GM18508 (cell line): ENCODE results near the gene POLR3B.
"Not testable (repeated sequence)": the region's sequence is repeated elsewhere in the genome, so short reads cannot be mapped to it uniquely, and the experiment has no call there.

Source experiments
- ATAC-seq: cut with Tn5 transposase; IDR thresholded peaks from one replicate; pipeline ENCODE4 v1.9.1; 2021; ENCODE audit warnings: moderate number of reproducible peaks; ENCODE audit not compliant: insufficient read depth, unreplicated experiment

POLR3B gene

GRCh38 chr12:106446419-106447092 lies 89.0 kb downstream of the POLR3B start:
- no peak for ATAC-seq

- ATAC-seq, result no peak
Measured at GRCh38 chr12:106452309-106452708, 94.8 kb downstream of the POLR3B start.

- no peak for ATAC-seq
Measured at GRCh38 chr12:106455111-106455510, 97.6 kb downstream of the POLR3B start.

GRCh38 chr12:106459124-106459523 lies 101.6 kb downstream of the POLR3B start:
- ATAC-seq, result no peak

GRCh38 chr12:106459534-106459933 lies 102.0 kb downstream of the POLR3B start:
- ATAC-seq, result no peak

GRCh38 chr12:106461730-106462129 lies 104.2 kb downstream of the POLR3B start:
- no peak for ATAC-seq

- ATAC-seq, result not testable (repeated sequence)
Measured at GRCh38 chr12:106465605-106466004, 108.1 kb downstream of the POLR3B start.

- not testable (repeated sequence) for ATAC-seq
Measured at GRCh38 chr12:106475662-106476061, 118.1 kb downstream of the POLR3B start.

GRCh38 chr12:106477627-106478026 lies 120.1 kb downstream of the POLR3B start:
- ATAC-seq, result not testable (repeated sequence)

GRCh38 chr12:106480251-106480650 lies 122.7 kb downstream of the POLR3B start:
- no peak for ATAC-seq

GRCh38 chr12:106481246-106481645 lies 123.7 kb downstream of the POLR3B start:
- ATAC-seq, result no peak

- ATAC-seq, result no peak
Measured at GRCh38 chr12:106487664-106488063, 130.1 kb downstream of the POLR3B start.

GRCh38 chr12:106488884-106489283 lies 131.3 kb downstream of the POLR3B start:
- no peak for ATAC-seq

GRCh38 chr12:106490264-106490663 lies 132.7 kb downstream of the POLR3B start:
- no peak for ATAC-seq

- ATAC-seq, result no peak
Measured at GRCh38 chr12:106492857-106493256, 135.3 kb downstream of the POLR3B start.

- ATAC-seq, result no peak
Measured at GRCh38 chr12:106493531-106493930, 136.0 kb downstream of the POLR3B start.

GRCh38 chr12:106495354-106495965 lies 137.9 kb downstream of the POLR3B start:
- ATAC-seq, result no peak

GRCh38 chr12:106498056-106498455 lies 140.5 kb downstream of the POLR3B start:
- no peak for ATAC-seq

- no peak for ATAC-seq
Measured at GRCh38 chr12:106499628-106500027, 142.1 kb downstream of the POLR3B start.

- ATAC-seq, result no peak
Measured at GRCh38 chr12:106506691-106507090, 149.1 kb downstream of the POLR3B start.

GRCh38 chr12:106508966-106509365 lies 151.4 kb downstream of the POLR3B start:
- ATAC-seq, result no peak

- no peak for ATAC-seq
Measured at GRCh38 chr12:106511365-106511764, 153.8 kb downstream of the POLR3B start.
